HG02943 (cell line): Measurements from ENCODE around the gene RHBDF2.

Source experiments
- ATAC-seq: cut with Tn5 transposase; IDR thresholded peaks from one replicate; pipeline ENCODE4 v1.9.1; 2021; ENCODE audit warnings: mild to moderate bottlenecking, low read depth, moderate library complexity; ENCODE audit not compliant: unreplicated experiment

The RHBDF2 gene

GRCh38 chr17:76490112-76490710, 11.0 kb downstream of the RHBDF2 start:
- no peak for ATAC-seq

DNA sequence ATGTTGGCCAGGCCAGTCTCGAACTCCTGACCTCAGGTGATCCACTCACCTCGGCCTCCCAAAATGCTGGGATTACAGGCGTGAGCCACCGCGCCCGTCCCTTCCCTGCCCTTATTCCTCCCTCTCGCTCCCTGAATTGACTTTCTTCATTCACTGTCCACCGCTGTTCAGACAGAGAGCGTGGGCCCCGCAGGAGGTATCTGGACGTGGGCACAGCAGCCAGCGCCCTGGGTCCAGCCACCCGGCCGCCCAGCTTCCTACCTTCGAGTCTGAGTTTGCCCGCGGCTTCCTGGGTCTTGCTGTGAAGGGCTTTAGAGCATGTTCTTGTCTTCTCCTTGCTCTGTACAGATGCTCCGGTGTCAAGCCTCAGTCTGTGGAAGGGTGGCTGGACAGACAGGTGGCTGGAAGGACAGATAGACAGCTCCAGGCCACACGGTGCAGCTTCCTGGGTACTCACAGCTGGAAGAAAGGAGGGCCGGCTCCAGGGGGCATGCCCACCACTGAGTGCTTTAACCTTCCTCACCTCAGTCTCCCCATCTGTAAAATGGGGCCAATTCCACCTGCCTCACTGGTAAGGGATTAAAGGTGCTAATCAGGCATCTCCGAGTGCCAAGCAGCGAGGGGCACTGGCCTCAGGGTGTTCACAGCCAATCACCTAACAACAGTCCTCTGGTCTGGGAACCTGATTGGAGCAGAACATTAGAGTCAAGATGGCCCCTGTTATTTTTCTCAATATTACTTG, 13.6 kb downstream of the RHBDF2 start:
- ATAC-seq, result no peak

GRCh38 chr17:76485569-76485968, 15.7 kb downstream of the RHBDF2 start:
- no peak for ATAC-seq

- no peak for ATAC-seq
These were observed 16.9 kb downstream of the RHBDF2 start for GRCh38 chr17:76484228-76484725.

- ATAC-seq, result peak; percentile 46
These were observed 20.1 kb downstream of the RHBDF2 start for GRCh38 chr17:76481071-76481655.

DNA sequence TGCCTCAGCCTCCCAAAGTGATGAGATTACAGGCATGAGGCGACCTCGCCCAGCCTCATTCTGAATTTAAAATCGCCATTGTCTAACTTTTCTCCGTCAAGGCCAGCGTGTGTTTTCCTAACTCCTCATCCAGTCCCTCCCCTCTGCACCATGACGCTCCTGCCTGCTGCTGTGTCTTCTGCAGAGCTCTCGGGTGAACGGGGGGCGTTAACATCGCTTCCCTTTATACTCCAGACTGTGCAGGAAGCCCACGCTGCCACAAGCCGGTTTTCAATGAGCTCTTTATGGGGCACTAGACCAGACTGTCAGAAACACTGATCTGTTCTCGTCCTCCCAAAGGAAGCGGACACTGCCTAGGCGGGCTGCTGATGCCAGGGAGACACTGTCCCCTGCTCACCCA, 20.6 kb downstream of the RHBDF2 start:
- no peak for ATAC-seq

GRCh38 chr17:76479515-76480060, 21.6 kb downstream of the RHBDF2 start:
- ATAC-seq, result no peak

DNA sequence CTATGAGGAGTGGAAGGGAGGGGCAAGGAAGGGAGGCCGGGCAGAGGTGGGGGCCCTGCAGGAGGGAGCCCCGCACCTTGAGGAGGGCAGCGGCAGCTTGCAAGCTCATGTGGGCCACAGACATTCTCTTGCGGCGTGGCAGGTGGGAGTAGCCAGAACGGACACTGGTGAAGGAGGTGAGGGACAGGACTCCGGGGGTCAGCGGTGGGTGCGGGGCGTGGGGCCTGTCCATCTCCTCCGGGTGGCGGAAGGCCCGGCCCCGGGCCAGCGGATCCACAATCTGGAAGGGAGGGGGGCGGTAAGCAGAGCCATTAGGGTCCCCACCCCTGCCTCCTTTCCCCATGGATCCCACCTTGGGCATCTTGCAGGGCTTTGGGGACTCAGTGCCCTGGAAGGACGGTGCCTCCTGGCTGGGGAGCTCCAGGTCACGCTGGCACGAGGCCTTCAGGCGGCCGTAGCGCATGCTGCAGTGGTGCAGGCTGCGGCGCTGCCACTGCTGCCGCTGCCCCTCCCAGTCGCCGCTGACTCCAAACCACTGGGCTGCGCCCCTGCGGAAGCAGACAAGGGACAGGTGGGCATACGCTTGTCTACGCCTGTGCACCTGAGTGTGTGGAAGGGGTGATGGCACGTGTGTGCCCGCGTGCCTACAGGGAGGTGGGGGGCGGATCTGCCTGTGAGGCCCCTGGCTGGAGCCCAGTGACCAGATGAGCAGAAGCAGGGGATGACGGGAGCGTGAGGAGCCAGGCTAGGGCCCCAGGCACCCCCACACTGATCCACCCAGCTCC, 22.3 kb downstream of the RHBDF2 start:
- ATAC-seq, result no peak

DNA sequence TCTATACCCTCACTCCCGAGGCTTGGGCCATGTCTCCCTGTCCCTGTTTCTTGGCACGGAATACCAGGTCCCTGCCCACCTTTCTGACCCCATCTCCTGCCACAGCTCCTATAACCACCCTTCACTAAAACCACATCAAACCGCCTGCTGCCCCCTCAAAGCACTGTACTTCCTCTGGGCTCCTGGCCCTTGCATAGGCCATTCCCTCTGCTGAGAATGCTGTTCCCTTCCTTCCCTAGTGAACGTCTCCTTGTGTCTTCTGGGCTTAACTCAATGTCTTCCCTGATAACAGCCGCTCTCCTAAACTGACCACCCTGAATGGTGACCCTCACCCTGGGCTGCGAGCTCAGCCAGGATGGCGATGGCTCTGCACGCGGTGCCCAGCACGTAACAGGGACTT, 23.1 kb downstream of the RHBDF2 start:
- ATAC-seq, result no peak

GRCh38 chr17:76477576-76477975, 23.6 kb downstream of the RHBDF2 start:
- ATAC-seq, result no peak

DNA sequence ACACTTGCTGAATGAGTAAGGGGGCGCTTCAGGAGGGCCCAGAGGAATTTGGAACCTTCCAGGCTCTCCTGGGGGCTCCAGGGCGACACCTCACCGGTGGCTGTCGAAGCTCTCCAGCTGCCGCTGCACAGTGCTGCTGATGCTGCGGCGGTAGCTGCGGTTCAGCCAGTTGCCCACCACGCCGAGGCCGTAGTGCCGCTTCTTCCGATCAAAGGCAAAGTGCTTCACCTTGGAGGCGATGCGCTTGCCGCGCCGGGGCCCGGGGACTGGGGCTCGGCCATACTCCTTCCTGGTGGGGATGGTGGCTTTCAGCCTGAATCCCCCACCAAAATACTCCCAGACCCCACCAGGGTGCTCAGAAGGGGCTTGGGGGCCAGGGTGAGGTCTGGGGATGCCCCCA, 24.5 kb downstream of the RHBDF2 start:
- ATAC-seq, result no peak

GRCh38 chr17:76475302-76475701, 25.9 kb downstream of the RHBDF2 start:
- ATAC-seq, result no peak

DNA sequence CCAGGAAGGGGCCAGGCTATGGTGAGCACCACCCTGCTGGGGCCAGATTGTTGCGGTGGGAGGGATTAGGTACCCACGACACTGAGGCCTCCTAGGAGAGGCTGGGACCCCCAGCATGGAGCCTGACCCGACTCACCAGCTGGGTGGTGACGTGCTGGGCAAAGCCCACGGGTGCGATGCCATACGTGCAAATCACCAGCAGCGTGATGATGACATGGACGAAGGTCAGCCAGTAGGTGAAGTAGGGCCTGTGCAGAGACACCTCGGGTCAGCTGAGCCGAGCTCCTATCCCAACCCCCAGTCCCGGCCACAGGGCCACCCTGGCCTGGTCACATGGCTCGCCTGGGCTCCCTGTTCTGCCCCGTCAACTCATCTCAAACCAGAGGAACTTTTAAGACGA, 26.3 kb downstream of the RHBDF2 start:
- ATAC-seq, result no peak

DNA sequence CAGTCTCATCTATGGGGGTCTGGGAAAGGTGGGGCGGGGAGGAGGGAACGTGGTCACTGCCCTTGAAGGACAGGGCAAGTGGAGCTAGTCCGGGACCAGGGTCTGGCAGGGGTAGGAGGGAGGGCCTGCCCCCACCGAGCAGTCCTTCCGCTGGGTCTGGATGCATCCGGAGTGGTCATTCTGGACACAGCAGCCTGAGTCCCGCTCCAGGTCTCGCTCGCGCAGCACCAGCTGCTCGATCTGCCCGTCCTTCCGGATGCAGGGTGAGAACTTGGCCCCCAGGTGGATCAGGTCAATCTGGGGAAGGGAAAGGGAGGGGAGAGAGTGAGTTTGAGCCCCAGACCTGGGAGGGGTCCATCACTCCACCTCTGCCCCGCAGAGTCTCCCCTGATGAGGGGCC, 27.0 kb downstream of the RHBDF2 start:
- no peak for ATAC-seq

DNA sequence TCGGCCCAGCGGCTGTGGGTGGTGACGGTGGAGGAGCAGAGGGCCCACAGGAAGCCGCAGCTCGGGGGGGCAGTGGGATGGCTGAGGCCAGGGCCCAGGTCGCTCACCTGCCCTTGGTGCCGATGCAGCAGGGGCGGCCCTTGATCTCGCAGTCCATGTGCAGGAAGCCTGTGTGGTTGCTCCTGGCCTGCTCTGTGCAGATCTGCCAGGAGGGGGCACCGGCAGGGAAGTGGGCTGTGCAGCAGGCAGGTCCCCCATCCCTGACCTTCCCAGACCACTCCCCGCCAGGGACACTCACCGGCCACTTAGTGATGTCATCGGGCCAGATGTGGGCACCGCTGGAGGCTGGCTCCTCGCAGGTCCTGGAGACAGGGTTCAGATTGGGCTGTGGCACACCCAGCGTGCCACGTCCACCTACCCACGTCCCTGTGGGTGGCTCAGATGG, 27.7 kb downstream of the RHBDF2 start:
- ATAC-seq, result no peak

DNA sequence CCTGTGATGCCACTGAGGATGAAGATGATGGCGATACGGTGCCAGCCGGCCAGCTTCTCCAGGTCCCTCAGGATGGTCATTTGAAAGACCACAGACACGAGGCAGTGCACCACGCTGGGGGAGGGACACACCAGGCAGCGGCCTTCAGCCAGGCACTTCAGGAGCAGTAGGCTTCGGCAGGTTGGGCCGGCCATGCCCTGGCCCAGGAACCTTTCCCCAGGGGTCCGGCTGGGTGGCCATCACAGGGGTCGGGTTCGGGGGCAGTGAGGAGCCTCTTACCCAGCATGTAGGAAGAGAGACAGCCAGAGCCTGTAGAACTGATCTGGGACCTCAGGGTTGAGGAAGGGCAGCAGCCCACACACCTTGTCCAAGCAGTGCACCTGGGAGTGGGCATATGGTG, 28.5 kb downstream of the RHBDF2 start:
- no peak for ATAC-seq

GRCh38 chr17:76472258-76472645, 29.0 kb downstream of the RHBDF2 start:
- ATAC-seq, result no peak

GRCh38 chr17:76471498-76472257, 29.5 kb downstream of the RHBDF2 start:
- ATAC-seq, result no peak

GRCh38 chr17:76469991-76470739, 31.1 kb downstream of the RHBDF2 start:
- ATAC-seq, result no peak
